ENCODE data around the gene CBFA2T2. TPM values are rescaled to one million over a fixed set of nuclear protein-coding genes. Genes with fewer than 3 reads are reported as not detected.

The CBFA2T2 gene
- total and polyA plus RNA-seq, 2 experiments from 2014 or later = 29.2 to 33.1 TPM

GRCh38 chr20:33444797-33445560 lies 44.9 kb upstream of the CBFA2T2 start:
- Histone ChIP-seq H3K27ac (no peak overlapping the region), H3K9me3 (ENCODE audit: low read depth) (no peaks in the 10 kb centered on the region), H3K4me2 (peak overlapping the region; percentile 95), H3K9me2 (replicated peaks; ENCODE audit: insufficient read depth) (no peaks in the 10 kb centered on the region), H2AFZ (peak overlapping the region; percentile 92), H3K4me3 (no peak overlapping the region), H3K36me3 (replicated peaks; ENCODE audit: insufficient read depth, low read depth) (no peaks in the 10 kb centered on the region), H4K20me1 (ENCODE audit: insufficient read depth, poor library complexity, severe bottlenecking) (no peaks in the 10 kb centered on the region), H3K79me2 (peaks cover 2% of the 10 kb centered on the region), H3K4me1 (ENCODE audit: insufficient read depth) (peaks cover 13% of the 10 kb centered on the region), H3K27me3 (no peaks in the 10 kb centered on the region)
- no peak for TF ChIP-seq EZH2phosphoT487 (IDR thresholded peaks at IDR 0.05; ENCODE audit: low read depth, severe bottlenecking, unreplicated experiment)
- no peak for TF ChIP-seq EZH2 (IDR thresholded peaks at IDR 0.05; ENCODE audit: borderline replicate concordance)
- peak; percentile 32 for TF ChIP-seq CTCF (IDR thresholded peaks at IDR 0.05; ENCODE audit: poor library complexity)
- WGBS (ENCODE audit: low lambda C conversion rate, missing lambda C conversion rate) = 44% methylated on average over 4 of the region's 4 CpGs
- DNase-seq (ENCODE audit: low spot score) = peak; percentile 55

- H3K27ac ChIP-seq = no peak overlapping the region
- no peaks in the 10 kb centered on the region for H3K27me3 ChIP-seq
- 87% methylated on average over 4 of the region's 4 CpGs for WGBS (ENCODE audit: low lambda C conversion rate, missing lambda C conversion rate)
- no peak overlapping the region for H3K4me2 ChIP-seq
- DNase-seq (ENCODE audit: low spot score) = no peak
- H3K4me3 ChIP-seq = no peak overlapping the region
- H3K36me3 ChIP-seq (replicated peaks; ENCODE audit: insufficient read depth, low read depth) = no peaks in the 10 kb centered on the region
- no peaks in the 10 kb centered on the region for H3K9me2 ChIP-seq (replicated peaks; ENCODE audit: insufficient read depth)
- no peak for TF ChIP-seq EZH2phosphoT487 (IDR thresholded peaks at IDR 0.05; ENCODE audit: low read depth, severe bottlenecking, unreplicated experiment)
- no peak for TF ChIP-seq EZH2 (IDR thresholded peaks at IDR 0.05; ENCODE audit: borderline replicate concordance)
- no peak for TF ChIP-seq CTCF (IDR thresholded peaks at IDR 0.05; ENCODE audit: poor library complexity)
- H3K9me3 ChIP-seq (ENCODE audit: low read depth) = no peaks in the 10 kb centered on the region
- peaks cover 2% of the 10 kb centered on the region for H3K79me2 ChIP-seq
- peaks cover 12% of the 10 kb centered on the region for H3K4me1 ChIP-seq (ENCODE audit: insufficient read depth)
- H2AFZ ChIP-seq = no peak overlapping the region
- no peaks in the 10 kb centered on the region for H4K20me1 ChIP-seq (ENCODE audit: insufficient read depth, poor library complexity, severe bottlenecking)
These were observed 43.8 kb upstream of the CBFA2T2 start for GRCh38 chr20:33445881-33446625.

- H3K36me3 ChIP-seq (replicated peaks; ENCODE audit: insufficient read depth, low read depth) = no peaks in the 10 kb centered on the region
- no peak overlapping the region for H2AFZ ChIP-seq
- 84% methylated on average over 4 of the region's 4 CpGs for WGBS (ENCODE audit: low lambda C conversion rate, missing lambda C conversion rate)
- H3K79me2 ChIP-seq = no peaks in the 10 kb centered on the region
- no peaks in the 10 kb centered on the region for H3K9me2 ChIP-seq (replicated peaks; ENCODE audit: insufficient read depth)
- H3K4me1 ChIP-seq (ENCODE audit: insufficient read depth) = no peaks in the 10 kb centered on the region
- H3K27me3 ChIP-seq = no peaks in the 10 kb centered on the region
- H3K4me3 ChIP-seq = no peak overlapping the region
- DNase-seq (ENCODE audit: low spot score) = no peak
- no peak overlapping the region for H3K4me2 ChIP-seq
- no peak overlapping the region for H3K27ac ChIP-seq
- TF ChIP-seq EZH2phosphoT487 (IDR thresholded peaks at IDR 0.05; ENCODE audit: low read depth, severe bottlenecking, unreplicated experiment) (no peak), CTCF (IDR thresholded peaks at IDR 0.05; ENCODE audit: poor library complexity) (no peak), EZH2 (IDR thresholded peaks at IDR 0.05; ENCODE audit: borderline replicate concordance) (no peak)
- no peaks in the 10 kb centered on the region for H3K9me3 ChIP-seq (ENCODE audit: low read depth)
- no peaks in the 10 kb centered on the region for H4K20me1 ChIP-seq (ENCODE audit: insufficient read depth, poor library complexity, severe bottlenecking)
These were observed 39.0 kb upstream of the CBFA2T2 start for GRCh38 chr20:33450867-33451266.

Measured in hepatocyte (in vitro differentiated cells).